Uterus (tissue), 2 donors: ENCODE results near the gene VARS2.

Experiments
- POLR2A ChIP-seq, 2 donors: fragments of 450-650 bp; IDR thresholded peaks; one replicate each; pipeline ENCODE4 v1.6.1; 2016; ENCODE audit warnings: antibody characterized with exemption in 2 of 2, mild to moderate bottlenecking in 1 of 2, moderate library complexity in 1 of 2
- TF ChIP-seq, protein P1 (sequence below), 4 experiments: fragments of 200-600 bp in 2 of 4; fragments of 450-650 bp in 2 of 4; sonication (generic) in 2 of 4; IDR thresholded peaks; one replicate each; pipeline ENCODE4 v1.5.1; 2016 to 2019; ENCODE audit warnings: antibody characterized with exemption in 4 of 4, mild to moderate bottlenecking in 2 of 4, moderate library complexity in 1 of 4

- TF ChIP-seq, protein P1, sequence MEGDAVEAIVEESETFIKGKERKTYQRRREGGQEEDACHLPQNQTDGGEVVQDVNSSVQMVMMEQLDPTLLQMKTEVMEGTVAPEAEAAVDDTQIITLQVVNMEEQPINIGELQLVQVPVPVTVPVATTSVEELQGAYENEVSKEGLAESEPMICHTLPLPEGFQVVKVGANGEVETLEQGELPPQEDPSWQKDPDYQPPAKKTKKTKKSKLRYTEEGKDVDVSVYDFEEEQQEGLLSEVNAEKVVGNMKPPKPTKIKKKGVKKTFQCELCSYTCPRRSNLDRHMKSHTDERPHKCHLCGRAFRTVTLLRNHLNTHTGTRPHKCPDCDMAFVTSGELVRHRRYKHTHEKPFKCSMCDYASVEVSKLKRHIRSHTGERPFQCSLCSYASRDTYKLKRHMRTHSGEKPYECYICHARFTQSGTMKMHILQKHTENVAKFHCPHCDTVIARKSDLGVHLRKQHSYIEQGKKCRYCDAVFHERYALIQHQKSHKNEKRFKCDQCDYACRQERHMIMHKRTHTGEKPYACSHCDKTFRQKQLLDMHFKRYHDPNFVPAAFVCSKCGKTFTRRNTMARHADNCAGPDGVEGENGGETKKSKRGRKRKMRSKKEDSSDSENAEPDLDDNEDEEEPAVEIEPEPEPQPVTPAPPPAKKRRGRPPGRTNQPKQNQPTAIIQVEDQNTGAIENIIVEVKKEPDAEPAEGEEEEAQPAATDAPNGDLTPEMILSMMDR (IDR thresholded peaks at IDR 0.05): no peak
- TF ChIP-seq POLR2A (IDR thresholded peaks at IDR 0.05): no peak
Observed at GRCh38 chr6:30960907-30961673, 47.1 kb downstream of the VARS2 start.
